ENCODE measurements around the gene TMEM80.

- TF ChIP-seq GATA2 (IDR thresholded peaks at IDR 0.05; ENCODE audit: insufficient read depth, insufficient read length, low read depth, low read length) (no peak), EZH2 (IDR thresholded peaks at IDR 0.05; ENCODE audit: borderline replicate concordance, low read depth, low read length, severe bottlenecking) (no peak)
Measured at GRCh38 chr11:707817-708420, 12.3 kb downstream of the TMEM80 start.

Data from endothelial cell of umbilical vein (primary cell).